Measurements from ENCODE around the gene HNRNPAB.

The HNRNPAB gene

DNA sequence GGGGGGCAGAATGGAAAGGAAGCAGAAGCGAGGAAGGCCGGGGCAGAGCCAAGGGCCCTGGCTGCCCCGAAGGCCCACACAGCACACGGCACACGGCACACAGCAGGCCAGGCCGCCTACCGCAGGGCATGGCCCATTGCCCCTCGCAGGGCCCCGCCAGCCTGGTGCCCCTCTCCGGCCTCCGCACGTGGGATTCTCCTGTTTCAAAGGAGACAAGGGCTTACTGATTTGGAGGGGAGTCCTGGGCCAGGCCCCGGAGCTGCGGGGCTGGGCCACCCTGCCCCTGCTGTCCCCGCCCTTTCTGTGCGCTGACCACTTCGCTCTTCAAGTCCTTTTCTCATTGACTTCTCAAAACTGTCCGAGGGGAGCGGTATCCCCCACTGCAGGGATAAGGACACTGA, 36.0 kb downstream of the HNRNPAB start:
- FAIRE-seq (no peak), DNase-seq (ENCODE audit: insufficient read length, low spot score) (no peak)
- TF ChIP-seq CTCF (IDR thresholded peaks at IDR 0.05; ENCODE audit: insufficient read depth, missing control alignments), result no peak

- TF ChIP-seq CTCF (IDR thresholded peaks at IDR 0.05; ENCODE audit: insufficient read depth, missing control alignments), result no peak
- DNase-seq (ENCODE audit: insufficient read length, low spot score), result no peak
- no peak for FAIRE-seq
Observed at GRCh38 chr5:178240766-178241165, 36.4 kb downstream of the HNRNPAB start.

- DNase-seq (ENCODE audit: insufficient read length, low spot score) (no peak), FAIRE-seq (no peak)
- no peak for TF ChIP-seq CTCF (IDR thresholded peaks at IDR 0.05; ENCODE audit: insufficient read depth, missing control alignments)
Observed at GRCh38 chr5:178241231-178241663, 36.9 kb downstream of the HNRNPAB start.

DNA sequence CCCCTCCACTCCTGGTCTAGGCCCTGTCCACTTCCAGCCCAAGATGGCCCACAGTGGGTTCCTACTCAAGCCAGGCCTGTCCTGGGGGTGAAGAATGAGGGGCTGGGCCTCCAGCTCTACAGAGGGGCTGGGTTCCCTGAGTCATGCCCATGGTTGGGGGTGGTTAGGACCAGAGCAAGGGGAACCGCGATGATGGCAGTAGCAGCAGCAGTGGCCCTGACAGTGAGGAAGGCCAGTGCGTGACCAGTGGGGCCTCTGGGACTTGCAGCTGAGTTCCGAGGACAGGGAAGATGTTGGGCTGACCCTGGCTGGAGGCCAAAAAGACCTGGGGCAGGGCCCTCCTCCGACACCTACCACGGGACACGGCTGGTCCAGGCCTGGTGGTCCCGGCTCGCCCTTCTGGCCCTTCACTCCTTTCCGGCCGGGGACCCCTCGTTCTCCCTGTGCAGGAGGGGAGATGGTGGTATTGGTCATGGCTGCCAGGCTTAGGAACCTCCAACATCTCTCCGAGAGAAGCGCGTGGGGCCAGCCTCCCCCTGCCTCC, 37.4 kb downstream of the HNRNPAB start:
- TF ChIP-seq CTCF (IDR thresholded peaks at IDR 0.05; ENCODE audit: insufficient read depth, missing control alignments), result no peak
- FAIRE-seq, result no peak
- DNase-seq (ENCODE audit: insufficient read length, low spot score), result no peak

- FAIRE-seq (no peak), DNase-seq (ENCODE audit: insufficient read length, low spot score) (no peak)
- TF ChIP-seq CTCF (IDR thresholded peaks at IDR 0.05; ENCODE audit: insufficient read depth, missing control alignments), result no peak
Observed at GRCh38 chr5:178242416-178242815, 38.1 kb downstream of the HNRNPAB start.

DNA sequence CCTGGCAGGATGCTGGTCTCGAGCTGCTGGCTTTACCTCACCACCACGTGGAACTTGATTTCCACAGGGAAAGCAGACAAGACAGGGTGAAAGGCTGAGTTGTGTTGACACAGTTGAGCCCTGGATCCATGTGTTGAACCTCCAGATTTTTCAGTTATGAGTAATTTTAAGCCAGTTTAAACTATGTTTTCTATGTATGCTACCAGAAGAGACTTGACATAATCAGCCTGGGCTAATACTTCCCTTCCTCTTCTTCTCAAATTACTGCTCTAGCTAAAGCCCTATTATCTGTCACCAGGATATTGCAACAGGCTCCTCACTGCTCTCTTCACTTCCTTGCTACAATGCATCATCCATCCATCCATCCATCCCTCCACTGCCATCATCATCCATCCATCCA, 40.2 kb downstream of the HNRNPAB start:
- no peak for TF ChIP-seq CTCF (IDR thresholded peaks at IDR 0.05; ENCODE audit: insufficient read depth, missing control alignments)
- no peak for DNase-seq (ENCODE audit: insufficient read length, low spot score)
- no peak for FAIRE-seq

GRCh38 chr5:178245389-178245788, 41.1 kb downstream of the HNRNPAB start:
- no peak for TF ChIP-seq CTCF (IDR thresholded peaks at IDR 0.05; ENCODE audit: insufficient read depth, missing control alignments)
- no peak for FAIRE-seq

More at GRCh38 chr5:178245389-178245788, 41.1 kb downstream of the HNRNPAB start:
- DNase-seq (ENCODE audit: insufficient read length, low spot score), result no peak
